Fibroblast of lung (primary cell): ENCODE data around the gene ANKRD7. TPM values are rescaled to one million over a fixed set of nuclear protein-coding genes. Genes with fewer than 3 reads are reported as not detected.
A peak's percentile ranks its signal among the peaks of the same experiment; 100 is the strongest.

Source experiments
- DNase-seq, 2 donors: peaks; one replicate each; pipeline versions ENCODE4 v3.0.0 to v3.0.0-alpha.2; 2010; ENCODE audit warnings: low read depth in 2 of 2
- H2AFZ ChIP-seq: 2 replicates; pipeline ENCODE4 v1.5.1; 2012; ENCODE audit warnings: low read length, control low read depth, inconsistent platforms
- H3K27ac ChIP-seq: 2 replicates; pipeline ENCODE4 v1.5.1; 2011; ENCODE audit warnings: low read length, control low read depth; ENCODE audit not compliant: insufficient read depth
- H3K27me3 ChIP-seq: 2 replicates; pipeline ENCODE4 v1.5.1; 2011; ENCODE audit warnings: mild to moderate bottlenecking, low read length; ENCODE audit not compliant: control insufficient read depth, insufficient read depth
- H3K36me3 ChIP-seq: 2 replicates; pipeline ENCODE4 v1.5.1; 2011; ENCODE audit warnings: low read length; ENCODE audit not compliant: control insufficient read depth, insufficient read depth
- H3K4me1 ChIP-seq: 2 replicates; pipeline ENCODE4 v1.5.1; 2011; ENCODE audit warnings: low read length; ENCODE audit not compliant: control insufficient read depth, insufficient read depth; ENCODE audit errors: extremely low read depth
- H3K4me2 ChIP-seq: 2 replicates; pipeline ENCODE4 v1.5.1; 2011; ENCODE audit warnings: low read length, control low read depth; ENCODE audit not compliant: insufficient read depth; ENCODE audit errors: extremely low read depth
- H3K4me3 ChIP-seq, 4 experiments: fragments of 200-600 bp in 1 of 4; sonication (generic) in 1 of 4; replicated peaks in 1 of 4; 2 replicates each; pipeline ENCODE4 v1.5.1; 2011 to 2016; ENCODE audit warnings: low read length in 4 of 4, low read depth in 3 of 4, mild to moderate bottlenecking in 3 of 4, control low read depth in 2 of 4, inconsistent platforms in 1 of 4, mixed read lengths in 1 of 4; ENCODE audit not compliant: insufficient read depth in 1 of 4; ENCODE audit errors: control extremely low read depth in 1 of 4
- H3K79me2 ChIP-seq: 2 replicates; pipeline ENCODE4 v1.5.1; 2012; ENCODE audit warnings: mild to moderate bottlenecking, low read length, inconsistent platforms; ENCODE audit not compliant: control insufficient read depth, insufficient read depth
- H3K9ac ChIP-seq: 2 replicates; pipeline ENCODE4 v1.5.1; 2011; ENCODE audit warnings: mild to moderate bottlenecking, low read length, control low read depth; ENCODE audit not compliant: insufficient read depth
- H3K9me3 ChIP-seq: 2 replicates; pipeline ENCODE4 v1.5.1; 2012; ENCODE audit warnings: low read depth, low read length; ENCODE audit not compliant: control insufficient read depth, insufficient read depth
- H4K20me1 ChIP-seq: 2 replicates; pipeline ENCODE4 v1.5.1; 2011; ENCODE audit warnings: low read length; ENCODE audit not compliant: control insufficient read depth, insufficient read depth; ENCODE audit errors: extremely low read depth
- EZH2 ChIP-seq: IDR thresholded peaks from 2 replicates; pipeline ENCODE4 v1.5.1; 2012; ENCODE audit warnings: low read length, control low read depth, mild to moderate bottlenecking; ENCODE audit errors: missing control alignments
- polyA plus RNA-seq, 2 donors: library from polyadenylated mRNA; depleted of rRNA in 1 of 2; stranded (reverse) in 1 of 2; unstranded in 1 of 2; fragments of >200 nt; gene quantifications; 2 replicates each; pipeline ENCODE4 v1.2.1, GENCODE V29; 2011 to 2012; ENCODE audit warnings: missing spikeins in 1 of 2
- total RNA-seq: library from RNA; depleted of rRNA; stranded (reverse); fragments of >200 nt; gene quantifications from 2 replicates; pipeline ENCODE4 v1.2.1, GENCODE V29; 2014
- TF ChIP-seq, protein P1 (sequence below), 2 donors: IDR thresholded peaks in 1 of 2; conservative IDR thresholded peaks in 1 of 2; 1 replicate in 1 of 2; 2 replicates in 1 of 2; pipeline ENCODE4 v1.5.1; 2011 to 2012; ENCODE audit warnings: low read length in 2 of 2, control low read depth in 1 of 2, inconsistent platforms in 1 of 2, low read depth in 1 of 2, mild to moderate bottlenecking in 1 of 2

Gene ANKRD7
- total and polyA plus RNA-seq, 2 donors (not counting 1 experiment from before 2014, with no cell fraction given) = 0.40 to 2.8 TPM

DNA sequence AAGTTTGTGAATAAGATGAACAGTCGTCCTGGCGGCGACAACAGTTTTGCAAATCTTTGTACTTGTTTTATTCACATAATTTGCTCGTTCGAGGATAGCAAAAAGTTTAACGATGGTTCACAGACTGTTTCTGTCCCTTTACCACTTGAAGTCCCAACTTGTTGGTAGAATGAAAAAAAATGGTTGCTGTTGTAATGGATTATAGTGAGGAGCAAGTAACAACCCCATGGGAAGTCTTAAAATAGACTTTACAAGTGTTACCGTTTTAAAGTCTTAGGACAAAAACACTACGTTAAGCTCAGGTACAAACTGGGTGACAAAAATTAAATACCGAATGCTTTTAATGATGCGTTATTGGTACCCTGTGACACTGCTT is 40.0 kb upstream of the ANKRD7 start:
- H3K27ac ChIP-seq = peak overlapping the region; percentile 96
- H3K27me3 ChIP-seq = no peaks in the 10 kb centered on the region
- peak overlapping the region; percentile 83 for H3K4me2 ChIP-seq
- peak overlapping the region; percentile 94 for H3K9ac ChIP-seq
- peaks cover 6% of the 10 kb centered on the region for H3K4me1 ChIP-seq
- no peaks in the 10 kb centered on the region for H3K9me3 ChIP-seq
- no peaks in the 10 kb centered on the region for H3K36me3 ChIP-seq
- H2AFZ ChIP-seq = peak overlapping the region; percentile 72
- no peaks in the 10 kb centered on the region for H4K20me1 ChIP-seq
- peaks cover 30% of the 10 kb centered on the region for H3K79me2 ChIP-seq
- TF ChIP-seq EZH2 = no peak
- TF ChIP-seq, protein P1, sequence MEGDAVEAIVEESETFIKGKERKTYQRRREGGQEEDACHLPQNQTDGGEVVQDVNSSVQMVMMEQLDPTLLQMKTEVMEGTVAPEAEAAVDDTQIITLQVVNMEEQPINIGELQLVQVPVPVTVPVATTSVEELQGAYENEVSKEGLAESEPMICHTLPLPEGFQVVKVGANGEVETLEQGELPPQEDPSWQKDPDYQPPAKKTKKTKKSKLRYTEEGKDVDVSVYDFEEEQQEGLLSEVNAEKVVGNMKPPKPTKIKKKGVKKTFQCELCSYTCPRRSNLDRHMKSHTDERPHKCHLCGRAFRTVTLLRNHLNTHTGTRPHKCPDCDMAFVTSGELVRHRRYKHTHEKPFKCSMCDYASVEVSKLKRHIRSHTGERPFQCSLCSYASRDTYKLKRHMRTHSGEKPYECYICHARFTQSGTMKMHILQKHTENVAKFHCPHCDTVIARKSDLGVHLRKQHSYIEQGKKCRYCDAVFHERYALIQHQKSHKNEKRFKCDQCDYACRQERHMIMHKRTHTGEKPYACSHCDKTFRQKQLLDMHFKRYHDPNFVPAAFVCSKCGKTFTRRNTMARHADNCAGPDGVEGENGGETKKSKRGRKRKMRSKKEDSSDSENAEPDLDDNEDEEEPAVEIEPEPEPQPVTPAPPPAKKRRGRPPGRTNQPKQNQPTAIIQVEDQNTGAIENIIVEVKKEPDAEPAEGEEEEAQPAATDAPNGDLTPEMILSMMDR (conservative IDR thresholded peaks at IDR 0.05 in 1 of 2, IDR thresholded peaks at IDR 0.05 in 1 of 2; ENCODE audit: low read depth in 1 of 2, low read length in 2 of 2) = no peak
- peak overlapping the region; percentile 80 to 93 (median 85) for H3K4me3 ChIP-seq
- peak; percentile 3 to 28 for DNase-seq

DNA sequence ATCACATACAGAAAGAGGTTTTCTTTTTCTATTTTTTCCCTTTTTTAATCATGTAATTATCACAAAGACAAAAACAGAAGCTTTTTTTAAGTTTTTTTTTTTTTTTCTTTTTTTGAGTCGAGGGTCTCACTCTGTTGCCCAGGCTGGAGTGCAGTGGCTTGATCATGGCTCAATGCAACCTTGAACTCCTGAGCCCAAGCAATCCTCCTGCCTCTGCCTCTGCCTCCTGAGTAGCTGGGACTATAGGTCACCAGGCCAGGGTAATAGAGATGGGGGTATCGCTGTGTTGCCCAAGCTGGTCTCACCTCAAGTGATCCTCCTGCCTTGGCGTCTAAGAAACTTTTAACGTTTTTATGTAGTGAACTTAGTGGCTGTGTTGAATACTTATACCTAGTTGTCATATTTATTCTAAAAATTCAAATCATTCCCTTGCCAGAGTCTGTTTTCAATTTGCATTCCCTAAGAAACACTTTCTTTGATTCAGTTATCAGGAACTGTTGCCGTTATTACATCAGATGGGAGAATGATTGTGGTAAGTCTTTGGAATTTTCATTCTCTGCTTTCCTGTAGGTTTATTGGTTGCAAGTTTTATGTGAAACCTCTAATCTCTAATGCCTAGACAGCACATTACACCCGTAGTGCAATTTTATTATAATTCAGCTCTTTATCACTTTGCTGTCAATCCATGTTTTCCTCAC is 39.2 kb upstream of the ANKRD7 start:
- peaks cover 6% of the 10 kb centered on the region for H3K4me1 ChIP-seq
- no peak overlapping the region for H2AFZ ChIP-seq
- DNase-seq = peak; percentile 39 to 49
- H3K27ac ChIP-seq = peak overlapping the region; percentile 96
- no peaks in the 10 kb centered on the region for H3K9me3 ChIP-seq
- H3K27me3 ChIP-seq = no peaks in the 10 kb centered on the region
- peak overlapping the region; percentile 94 for H3K9ac ChIP-seq
- H4K20me1 ChIP-seq = no peaks in the 10 kb centered on the region
- peaks cover 30% of the 10 kb centered on the region for H3K79me2 ChIP-seq
- peak overlapping the region; percentile 80 to 93 (median 85) for H3K4me3 ChIP-seq
- peaks cover 2% of the 10 kb centered on the region for H3K36me3 ChIP-seq
- H3K4me2 ChIP-seq = peak overlapping the region; percentile 83
- TF ChIP-seq, protein P1 (conservative IDR thresholded peaks at IDR 0.05 in 1 of 2, IDR thresholded peaks at IDR 0.05 in 1 of 2; ENCODE audit: low read depth in 1 of 2, low read length in 2 of 2) = no peak
- no peak for TF ChIP-seq EZH2

DNA sequence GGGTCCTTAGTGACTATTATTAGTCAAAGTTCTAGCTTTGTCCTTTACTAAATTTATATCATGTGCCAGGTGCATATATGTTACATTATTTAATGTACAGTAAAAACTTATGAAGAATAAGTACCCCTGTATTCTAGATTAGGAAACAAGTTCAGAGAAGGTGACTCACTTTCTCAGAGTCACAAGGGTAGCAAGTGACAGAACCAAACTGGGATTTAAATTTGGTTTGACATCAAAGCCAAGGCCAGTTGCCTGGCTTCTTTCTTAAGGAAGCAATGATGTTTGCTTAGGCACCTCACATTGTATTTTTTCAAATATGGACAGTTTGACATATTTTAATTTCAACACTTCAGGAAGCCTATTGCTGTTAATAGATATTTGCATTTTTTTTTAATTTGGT is 38.0 kb upstream of the ANKRD7 start:
- H3K27ac ChIP-seq = no peak overlapping the region
- no peaks in the 10 kb centered on the region for H3K27me3 ChIP-seq
- peaks cover 2% of the 10 kb centered on the region for H3K36me3 ChIP-seq
- H3K79me2 ChIP-seq = peaks cover 30% of the 10 kb centered on the region
- H3K4me1 ChIP-seq = peaks cover 6% of the 10 kb centered on the region
- H3K9ac ChIP-seq = no peak overlapping the region
- TF ChIP-seq, protein P1 (conservative IDR thresholded peaks at IDR 0.05 in 1 of 2, IDR thresholded peaks at IDR 0.05 in 1 of 2; ENCODE audit: low read depth in 1 of 2, low read length in 2 of 2) = no peak
- no peak for TF ChIP-seq EZH2
- H3K4me2 ChIP-seq = no peak overlapping the region
- no peaks in the 10 kb centered on the region for H3K9me3 ChIP-seq
- peak in 1 of 2 donors; percentile 1 for DNase-seq
- H4K20me1 ChIP-seq = no peaks in the 10 kb centered on the region
- peak overlapping the region in 2 of 4 experiments; percentile 1 to 88 for H3K4me3 ChIP-seq
- no peak overlapping the region for H2AFZ ChIP-seq
